HEK293 (cell line): Measurements from ENCODE around the gene PTPN3.

Experiments
- OSR2 ChIP-seq: fragments of 450-650 bp; formaldehyde crosslinking; IDR thresholded peaks from 2 replicates; pipeline ENCODE4 v1.5.1; 2016; ENCODE audit warnings: missing biosample characterization, missing genetic modification characterization
- ZNF792 ChIP-seq: fragments of 450-650 bp; formaldehyde crosslinking; IDR thresholded peaks from 2 replicates; pipeline ENCODE4 v1.5.1; 2016; ENCODE audit warnings: missing biosample characterization, missing genetic modification characterization
- ZNF830 ChIP-seq: fragments of 450-650 bp; IDR thresholded peaks from 2 replicates; pipeline ENCODE4 v1.5.0; 2018; ENCODE audit warnings: missing biosample characterization, missing genetic modification characterization, low read depth, mild to moderate bottlenecking, moderate library complexity
- TF ChIP-seq, protein P1 (sequence below): fragments of 450-650 bp; formaldehyde crosslinking; IDR thresholded peaks from 2 replicates; pipeline ENCODE4 v1.5.1; 2016; ENCODE audit warnings: missing biosample characterization, missing genetic modification characterization
- TF ChIP-seq, protein P2 (sequence below): fragments of 450-650 bp; formaldehyde crosslinking; IDR thresholded peaks from 2 replicates; pipeline ENCODE4 v1.5.1; 2016; ENCODE audit warnings: missing biosample characterization, missing genetic modification characterization
- TF ChIP-seq, protein P3 (sequence below): fragments of 450-650 bp; formaldehyde crosslinking; IDR thresholded peaks from 2 replicates; pipeline ENCODE4 v1.5.1; 2016; ENCODE audit warnings: missing biosample characterization, missing genetic modification characterization

DNA sequence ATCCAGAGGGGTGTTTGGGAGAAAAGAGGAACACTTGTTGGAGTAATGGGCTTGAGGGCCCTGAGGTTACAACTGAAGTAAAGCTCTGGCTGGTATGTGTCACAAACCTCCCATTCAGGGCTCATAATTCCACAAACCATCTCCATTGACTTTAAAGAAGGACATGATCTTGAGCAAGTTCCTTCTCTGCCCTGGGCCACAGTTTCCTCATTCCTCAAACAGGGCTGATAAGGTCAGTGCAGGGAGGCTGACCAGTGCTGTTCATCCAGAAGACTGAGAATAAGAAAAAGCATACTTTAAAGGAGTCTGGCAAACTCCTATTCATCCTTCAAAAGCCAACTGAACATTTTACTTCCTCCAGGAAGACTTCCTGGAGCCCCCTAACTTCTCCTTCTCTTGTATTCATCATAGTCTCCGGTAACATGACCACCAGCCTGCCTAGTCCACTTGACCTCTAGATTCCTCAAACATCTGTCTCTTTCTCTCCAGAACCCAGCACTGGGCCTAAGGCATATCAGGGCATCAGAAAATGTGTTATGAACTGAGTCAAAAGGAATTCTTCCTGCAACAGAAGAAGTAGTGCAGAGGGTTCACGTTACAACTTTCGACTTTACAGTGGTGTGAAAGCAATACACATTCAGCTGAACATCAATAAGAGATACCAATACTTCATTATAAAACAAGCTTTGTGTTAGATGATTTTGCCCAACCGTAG is 20.7 kb upstream of the PTPN3 start:
- TF ChIP-seq, protein P1, sequence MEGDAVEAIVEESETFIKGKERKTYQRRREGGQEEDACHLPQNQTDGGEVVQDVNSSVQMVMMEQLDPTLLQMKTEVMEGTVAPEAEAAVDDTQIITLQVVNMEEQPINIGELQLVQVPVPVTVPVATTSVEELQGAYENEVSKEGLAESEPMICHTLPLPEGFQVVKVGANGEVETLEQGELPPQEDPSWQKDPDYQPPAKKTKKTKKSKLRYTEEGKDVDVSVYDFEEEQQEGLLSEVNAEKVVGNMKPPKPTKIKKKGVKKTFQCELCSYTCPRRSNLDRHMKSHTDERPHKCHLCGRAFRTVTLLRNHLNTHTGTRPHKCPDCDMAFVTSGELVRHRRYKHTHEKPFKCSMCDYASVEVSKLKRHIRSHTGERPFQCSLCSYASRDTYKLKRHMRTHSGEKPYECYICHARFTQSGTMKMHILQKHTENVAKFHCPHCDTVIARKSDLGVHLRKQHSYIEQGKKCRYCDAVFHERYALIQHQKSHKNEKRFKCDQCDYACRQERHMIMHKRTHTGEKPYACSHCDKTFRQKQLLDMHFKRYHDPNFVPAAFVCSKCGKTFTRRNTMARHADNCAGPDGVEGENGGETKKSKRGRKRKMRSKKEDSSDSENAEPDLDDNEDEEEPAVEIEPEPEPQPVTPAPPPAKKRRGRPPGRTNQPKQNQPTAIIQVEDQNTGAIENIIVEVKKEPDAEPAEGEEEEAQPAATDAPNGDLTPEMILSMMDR = no peak
- TF ChIP-seq ZNF830 (tag by site-specific recombination) (no peak), ZNF792 (tag by site-specific recombination) (no peak), OSR2 (tag by site-specific recombination) (no peak)
- TF ChIP-seq, protein P2, sequence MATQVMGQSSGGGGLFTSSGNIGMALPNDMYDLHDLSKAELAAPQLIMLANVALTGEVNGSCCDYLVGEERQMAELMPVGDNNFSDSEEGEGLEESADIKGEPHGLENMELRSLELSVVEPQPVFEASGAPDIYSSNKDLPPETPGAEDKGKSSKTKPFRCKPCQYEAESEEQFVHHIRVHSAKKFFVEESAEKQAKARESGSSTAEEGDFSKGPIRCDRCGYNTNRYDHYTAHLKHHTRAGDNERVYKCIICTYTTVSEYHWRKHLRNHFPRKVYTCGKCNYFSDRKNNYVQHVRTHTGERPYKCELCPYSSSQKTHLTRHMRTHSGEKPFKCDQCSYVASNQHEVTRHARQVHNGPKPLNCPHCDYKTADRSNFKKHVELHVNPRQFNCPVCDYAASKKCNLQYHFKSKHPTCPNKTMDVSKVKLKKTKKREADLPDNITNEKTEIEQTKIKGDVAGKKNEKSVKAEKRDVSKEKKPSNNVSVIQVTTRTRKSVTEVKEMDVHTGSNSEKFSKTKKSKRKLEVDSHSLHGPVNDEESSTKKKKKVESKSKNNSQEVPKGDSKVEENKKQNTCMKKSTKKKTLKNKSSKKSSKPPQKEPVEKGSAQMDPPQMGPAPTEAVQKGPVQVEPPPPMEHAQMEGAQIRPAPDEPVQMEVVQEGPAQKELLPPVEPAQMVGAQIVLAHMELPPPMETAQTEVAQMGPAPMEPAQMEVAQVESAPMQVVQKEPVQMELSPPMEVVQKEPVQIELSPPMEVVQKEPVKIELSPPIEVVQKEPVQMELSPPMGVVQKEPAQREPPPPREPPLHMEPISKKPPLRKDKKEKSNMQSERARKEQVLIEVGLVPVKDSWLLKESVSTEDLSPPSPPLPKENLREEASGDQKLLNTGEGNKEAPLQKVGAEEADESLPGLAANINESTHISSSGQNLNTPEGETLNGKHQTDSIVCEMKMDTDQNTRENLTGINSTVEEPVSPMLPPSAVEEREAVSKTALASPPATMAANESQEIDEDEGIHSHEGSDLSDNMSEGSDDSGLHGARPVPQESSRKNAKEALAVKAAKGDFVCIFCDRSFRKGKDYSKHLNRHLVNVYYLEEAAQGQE (tag by site-specific recombination) = no peak
- TF ChIP-seq, protein P3, sequence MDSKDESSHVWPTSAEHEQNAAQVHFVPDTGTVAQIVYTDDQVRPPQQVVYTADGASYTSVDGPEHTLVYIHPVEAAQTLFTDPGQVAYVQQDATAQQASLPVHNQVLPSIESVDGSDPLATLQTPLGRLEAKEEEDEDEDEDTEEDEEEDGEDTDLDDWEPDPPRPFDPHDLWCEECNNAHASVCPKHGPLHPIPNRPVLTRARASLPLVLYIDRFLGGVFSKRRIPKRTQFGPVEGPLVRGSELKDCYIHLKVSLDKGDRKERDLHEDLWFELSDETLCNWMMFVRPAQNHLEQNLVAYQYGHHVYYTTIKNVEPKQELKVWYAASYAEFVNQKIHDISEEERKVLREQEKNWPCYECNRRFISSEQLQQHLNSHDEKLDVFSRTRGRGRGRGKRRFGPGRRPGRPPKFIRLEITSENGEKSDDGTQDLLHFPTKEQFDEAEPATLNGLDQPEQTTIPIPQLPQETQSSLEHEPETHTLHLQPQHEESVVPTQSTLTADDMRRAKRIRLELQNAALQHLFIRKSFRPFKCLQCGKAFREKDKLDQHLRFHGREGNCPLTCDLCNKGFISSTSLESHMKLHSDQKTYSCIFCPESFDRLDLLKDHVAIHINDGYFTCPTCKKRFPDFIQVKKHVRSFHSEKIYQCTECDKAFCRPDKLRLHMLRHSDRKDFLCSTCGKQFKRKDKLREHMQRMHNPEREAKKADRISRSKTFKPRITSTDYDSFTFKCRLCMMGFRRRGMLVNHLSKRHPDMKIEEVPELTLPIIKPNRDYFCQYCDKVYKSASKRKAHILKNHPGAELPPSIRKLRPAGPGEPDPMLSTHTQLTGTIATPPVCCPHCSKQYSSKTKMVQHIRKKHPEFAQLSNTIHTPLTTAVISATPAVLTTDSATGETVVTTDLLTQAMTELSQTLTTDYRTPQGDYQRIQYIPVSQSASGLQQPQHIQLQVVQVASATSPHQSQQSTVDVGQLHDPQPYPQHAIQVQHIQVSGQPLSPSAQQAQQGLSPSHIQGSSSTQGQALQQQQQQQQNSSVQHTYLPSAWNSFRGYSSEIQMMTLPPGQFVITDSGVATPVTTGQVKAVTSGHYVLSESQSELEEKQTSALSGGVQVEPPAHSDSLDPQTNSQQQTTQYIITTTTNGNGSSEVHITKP (tag by site-specific recombination) = no peak
